Endothelial cell of umbilical vein (primary cell): ENCODE data around the gene TENM4. TPM values are rescaled to one million over a fixed set of nuclear protein-coding genes. Genes with fewer than 3 reads are reported as not detected.

Experiments
- BruUV-seq: library from RNA; stranded (reverse); fragments of 400-500 nt; replicated peaks from 2 replicates; lab custom pipeline; 2021; lab: Mats Ljungman, UMichigan
- CTCF ChIA-PET: fragments of 300-600, 350-600 bp; sonication (Branson Sonifier 250); formaldehyde crosslinking; loops from one replicate; lab custom pipeline; 2021; ENCODE audit warnings: antibody characterized with exemption, inconsistent platforms; lab: Charles Lee
- POLR2A ChIA-PET: fragments of 300-600, 350-600 bp; sonication (Branson Sonifier 250); formaldehyde crosslinking; loops from one replicate; lab custom pipeline; 2021; ENCODE audit warnings: antibody characterized with exemption, inconsistent platforms; lab: Charles Lee
- DNase-seq: peaks from one replicate; pipeline ENCODE4 v3.0.0-alpha.2; 2011; ENCODE audit warnings: low read depth, low spot score
- FAIRE-seq: peaks from 2 replicates; lab custom pipeline; 2011; peaks lifted over from hg19 to GRCh38; lab: Jason Lieb, UNC
- H2AFZ ChIP-seq: 2 replicates; pipeline ENCODE4 v1.6.0; 2012; ENCODE audit warnings: low read depth, low read length, control low read depth, inconsistent platforms
- H3K27ac ChIP-seq: 2 replicates; pipeline ENCODE4 v1.5.1; 2011; ENCODE audit warnings: low read depth, mild to moderate bottlenecking, control low read depth, low read length, moderate library complexity; ENCODE audit not compliant: insufficient read depth
- H3K27me3 ChIP-seq, 2 experiments: 2 replicates each; pipeline versions ENCODE4 v1.6.0 to v1.6.1; 2011; ENCODE audit warnings: low read length in 2 of 2, mixed read lengths in 1 of 2; ENCODE audit not compliant: control insufficient read depth in 2 of 2, insufficient read depth in 2 of 2
- H3K36me3 ChIP-seq, 2 experiments: 2 replicates in 1 of 2; 3 replicates in 1 of 2; pipeline ENCODE4 v1.5.1; 2011; ENCODE audit warnings: low read length in 2 of 2, mild to moderate bottlenecking in 1 of 2, moderate library complexity in 1 of 2; ENCODE audit not compliant: control insufficient read depth in 2 of 2, insufficient read depth in 2 of 2; ENCODE audit errors: extremely low read depth in 1 of 2
- H3K4me1 ChIP-seq: 3 replicates; pipeline ENCODE4 v1.5.1; 2011; ENCODE audit warnings: mild to moderate bottlenecking, low read length; ENCODE audit not compliant: control insufficient read depth, insufficient read depth; ENCODE audit errors: extremely low read depth
- H3K4me2 ChIP-seq: 2 replicates; pipeline ENCODE4 v1.6.1; 2011; ENCODE audit warnings: low read length, control low read depth, mixed read lengths; ENCODE audit not compliant: insufficient read depth
- H3K4me3 ChIP-seq, 3 experiments: fragments of 200-600 bp in 1 of 3; sonication (generic), shearing (Covaris generic) in 1 of 3; replicated peaks in 1 of 3; 2 replicates each; pipeline ENCODE4 v1.5.1; 2011 to 2016; ENCODE audit warnings: control low read depth in 3 of 3, low read length in 3 of 3, mild to moderate bottlenecking in 2 of 3, inconsistent platforms in 1 of 3, low read depth in 1 of 3, moderate library complexity in 1 of 3; ENCODE audit not compliant: insufficient read depth in 1 of 3
- H3K79me2 ChIP-seq: 2 replicates; pipeline ENCODE4 v1.6.0; 2012; ENCODE audit warnings: low read length, inconsistent platforms; ENCODE audit not compliant: control insufficient read depth, insufficient read depth
- H3K9ac ChIP-seq: replicated peaks from 2 replicates; pipeline ENCODE3; 2011; ENCODE audit warnings: low read length, control low read depth; ENCODE audit not compliant: insufficient read depth; ENCODE audit errors: extremely low read depth
- H3K9me1 ChIP-seq: replicated peaks from 3 replicates; pipeline ENCODE4 v1.6.0; 2011; ENCODE audit warnings: mild to moderate bottlenecking, low read length; ENCODE audit not compliant: control insufficient read depth, insufficient read depth; ENCODE audit errors: extremely low read depth
- H3K9me3 ChIP-seq: replicated peaks from 2 replicates; pipeline ENCODE4 v1.5.1; 2012; ENCODE audit warnings: low read length, inconsistent platforms; ENCODE audit not compliant: control insufficient read depth, insufficient read depth
- H4K20me1 ChIP-seq: replicated peaks from 2 replicates; pipeline ENCODE3; 2011; ENCODE audit warnings: mild to moderate bottlenecking, low read length; ENCODE audit not compliant: control insufficient read depth, insufficient read depth; ENCODE audit errors: extremely low read depth
- CTCF ChIP-seq, 2 donors: IDR thresholded peaks; 1 replicate in 1 of 2; 2 replicates in 1 of 2; pipeline ENCODE4 v1.5.1; 2011; ENCODE audit warnings: low read length in 2 of 2, mild to moderate bottlenecking in 2 of 2, moderate library complexity in 2 of 2, control low read depth in 1 of 2, inconsistent platforms in 1 of 2, low read depth in 1 of 2; ENCODE audit not compliant: insufficient read depth in 1 of 2; ENCODE audit errors: extremely low read depth in 1 of 2
- EZH2 ChIP-seq: IDR thresholded peaks from 2 replicates; pipeline ENCODE4 v1.6.1; 2012; ENCODE audit warnings: borderline replicate concordance, low read depth, mild to moderate bottlenecking, moderate library complexity, low read length, inconsistent platforms; ENCODE audit not compliant: severe bottlenecking
- FOS ChIP-seq: IDR thresholded peaks from 2 replicates; pipeline ENCODE4 v1.6.1; 2011; ENCODE audit warnings: mild to moderate bottlenecking, low read length, moderate library complexity, borderline replicate concordance; ENCODE audit not compliant: insufficient read depth
- GATA2 ChIP-seq: IDR thresholded peaks from 2 replicates; pipeline ENCODE4 v1.7.0; 2011; ENCODE audit warnings: low read depth, mild to moderate bottlenecking, moderate library complexity, mixed read lengths, low read length; ENCODE audit not compliant: insufficient read length, insufficient read depth
- JUN ChIP-seq: IDR thresholded peaks from 2 replicates; pipeline ENCODE4 v1.6.1; 2011; ENCODE audit warnings: borderline replicate concordance, low read depth; ENCODE audit not compliant: insufficient read length, insufficient read depth
- MAX ChIP-seq: IDR thresholded peaks from 2 replicates; pipeline ENCODE4 v1.6.1; 2011; ENCODE audit not compliant: insufficient read depth, insufficient read length
- MYC ChIP-seq: IDR thresholded peaks from one replicate; pipeline ENCODE4 v1.6.1; 2011; ENCODE audit warnings: mild to moderate bottlenecking, low read depth, low read length
- POLR2A ChIP-seq: IDR thresholded peaks from 2 replicates; pipeline ENCODE4 v1.6.1; 2012; ENCODE audit warnings: low read depth, mild to moderate bottlenecking, control low read depth, low read length
- POLR2AphosphoS5 ChIP-seq: IDR thresholded peaks from 2 replicates; pipeline ENCODE4 v1.6.1; 2012; ENCODE audit warnings: low read depth, mild to moderate bottlenecking, control low read depth, low read length, moderate library complexity; ENCODE audit not compliant: insufficient read depth
- dilution Hi-C: fragments of 300-500 bp; cut with MboI; formaldehyde crosslinking; loops from one replicate; pipeline ENCODE4 v1.15.0; 2019; ENCODE audit warnings: low sequenced_read_pairs; ENCODE audit not compliant: extremely low pct_ligation_motif_present
- intact Hi-C: fragments of 100-400 bp; cut with micrococcal nuclease; formaldehyde crosslinking; loops from one replicate; pipeline ENCODE4 v1.10.0; 2022
- polyA plus RNA-seq, 4 experiments: library from polyadenylated mRNA; depleted of rRNA in 3 of 4; stranded (reverse) in 3 of 4; unstranded in 1 of 4; fragments of >200 nt; gene quantifications; 2 replicates each; pipeline versions ENCODE4 v1.2.1 to v1.2.3, GENCODE V29; 2011 to 2012; ENCODE audit warnings: missing spikeins in 1 of 4
- total RNA-seq: library from RNA; stranded (reverse); gene quantifications from 2 replicates; pipeline ENCODE4 v1.2.3, GENCODE V29; 2021

TENM4 gene
- total and polyA plus RNA-seq, 2 donors (not counting 3 experiments of a cell fraction or from before 2014, with no cell fraction given), result 0.06 to 0.27 TPM

GRCh38 chr11:78898266-78898775, 542.5 kb downstream of the TENM4 start:
- no peak for DNase-seq
- BruUV-seq, result no TSS peak
- Histone ChIP-seq H3K36me3 (no peaks in the 10 kb centered on the region), H3K4me3 (no peak overlapping the region), H3K9me1 (no peaks in the 10 kb centered on the region), H3K27me3 (no peaks in the 10 kb centered on the region), H3K79me2 (no peaks in the 10 kb centered on the region), H3K27ac (no peak overlapping the region), H3K9ac (no peak overlapping the region), H3K4me1 (no peaks in the 10 kb centered on the region), H3K9me3 (no peaks in the 10 kb centered on the region), H3K4me2 (no peak overlapping the region), H2AFZ (no peak overlapping the region), H4K20me1 (no peaks in the 10 kb centered on the region)
- POLR2A ChIA-PET, result no interaction called here
- TF ChIP-seq JUN, result no peak
- TF ChIP-seq CTCF (IDR thresholded peaks at IDR 0.05; ENCODE audit: extremely low read depth in 1 of 2, insufficient read depth in 1 of 2, low read depth in 1 of 2, low read length in 2 of 2), result no peak
- no peak for TF ChIP-seq MYC
- no peak for TF ChIP-seq POLR2AphosphoS5
- no peak for TF ChIP-seq GATA2
- no peak for TF ChIP-seq EZH2
- TF ChIP-seq FOS, result no peak
- TF ChIP-seq POLR2A, result no peak
- TF ChIP-seq MAX, result no peak
- dilution Hi-C loops (no loop called here), intact Hi-C loops (no loop called here)
- CTCF ChIA-PET, result interaction anchor here (1.3 kb wide), 1 partner anchor 100 kb away, joined by 4 read pairs; no protein-coding TSS in a partner anchor
- no peak for FAIRE-seq
